ENCODE data around the gene STUB1. TPM values are rescaled to one million over a fixed set of nuclear protein-coding genes. Genes with fewer than 3 reads are reported as not detected.

Gene STUB1
- total and polyA plus RNA-seq, 2 of the 8 experiments (the other 6 are each of a cell fraction or from before 2014, with no cell fraction given), result 89.9 to 103 TPM

DNA sequence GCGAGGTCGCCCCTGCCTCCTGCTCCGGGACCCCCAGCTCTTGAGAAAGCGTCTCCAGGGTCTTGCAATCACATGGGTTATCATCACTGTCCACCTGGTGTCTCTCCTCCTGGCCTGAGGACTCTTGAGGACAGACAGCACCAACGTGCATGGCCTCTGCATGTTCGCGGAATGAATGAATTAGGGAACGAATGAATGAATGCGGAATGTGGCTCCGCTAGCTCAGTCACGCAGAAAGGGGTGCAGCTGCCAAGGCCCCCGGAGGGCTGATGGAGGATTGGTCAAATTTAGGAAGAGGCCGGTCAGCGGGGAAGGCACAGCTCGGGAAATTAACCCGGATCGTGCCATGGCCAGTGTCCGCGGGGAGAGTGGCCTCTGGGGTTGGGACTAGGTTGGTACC lies 22.1 kb downstream of the STUB1 start:
- Histone ChIP-seq H3K4me3 (ENCODE audit: extremely low read depth in 1 of 4, insufficient read depth in 2 of 4, low read depth in 3 of 4, low read length in 4 of 4) (no peak overlapping the region), H3K4ac (replicated peaks; ENCODE audit: insufficient read length, low read depth, low read length) (no peak overlapping the region), H3K56ac (replicated peaks; ENCODE audit: insufficient read length, low read depth, low read length) (no peak overlapping the region), H4K5ac (ENCODE audit: insufficient read length, low read depth, low read length) (no peak overlapping the region), H3K27ac (ENCODE audit: low read depth, low read length) (no peak overlapping the region), H3K9ac (replicated peaks in 1 of 4; ENCODE audit: extremely low read depth in 1 of 4, low read depth in 3 of 4, low read length in 3 of 4) (no peak overlapping the region), H3K4me1 (replicated peaks in 1 of 4; ENCODE audit: control insufficient read depth in 3 of 4, insufficient read depth in 4 of 4, low read length in 3 of 4) (peaks cover 0 to 8% (median 2%) of the 10 kb centered on the region in 4 experiments; a peak in 4 of 7 replicates), H4K91ac (replicated peaks; ENCODE audit: insufficient read length, low read length) (no peak overlapping the region), H3K36me3 (ENCODE audit: control insufficient read depth in 2 of 4, insufficient read depth in 4 of 4, low read length in 3 of 4) (no peaks in the 10 kb centered on the region), H2BK12ac (ENCODE audit: low read depth, low read length) (no peak overlapping the region), H3K23ac (ENCODE audit: insufficient read length) (no peak overlapping the region), H3K79me2 (ENCODE audit: control insufficient read depth in 1 of 2, insufficient read depth in 2 of 2, low read length in 2 of 2) (no peaks in the 10 kb centered on the region), H3K18ac (ENCODE audit: extremely low read depth, low read length) (no peak overlapping the region), H3K23me2 (ENCODE audit: low read depth, low read length) (peaks cover 12% of the 10 kb centered on the region; the same call in 1 of the 2 replicates), H3K9me3 (ENCODE audit: insufficient read depth in 2 of 2, low read depth in 1 of 2, low read length in 1 of 2) (no peaks in the 10 kb centered on the region), H2AFZ (ENCODE audit: low read length) (no peak overlapping the region), H3K4me2 (ENCODE audit: insufficient read depth in 1 of 2, low read depth in 2 of 2, low read length in 2 of 2) (no peak overlapping the region), H2AK5ac (ENCODE audit: low read depth, low read length) (no peak overlapping the region), H3K79me1 (ENCODE audit: low read depth, low read length) (no peaks in the 10 kb centered on the region), H4K8ac (ENCODE audit: extremely low read depth, insufficient read depth, low read length) (no peak overlapping the region), H3K14ac (ENCODE audit: insufficient read length) (no peak overlapping the region), H2BK20ac (ENCODE audit: low read length) (no peak overlapping the region), H4K20me1 (replicated peaks in 1 of 2; ENCODE audit: control insufficient read depth in 1 of 2, insufficient read depth in 2 of 2, low read length in 2 of 2) (peaks cover 8 to 27% of the 10 kb centered on the region in 2 experiments), H3K27me3 (replicated peaks in 1 of 4; ENCODE audit: control insufficient read depth in 3 of 4, extremely low read depth in 1 of 4, insufficient read depth in 3 of 4, low read length in 3 of 4) (peaks cover 57 to 84% (median 79%) of the 10 kb centered on the region in 4 experiments), H2BK120ac (replicated peaks; ENCODE audit: low read depth, low read length) (no peak overlapping the region), H2BK5ac (ENCODE audit: low read depth, low read length) (no peak overlapping the region), H2BK15ac (ENCODE audit: low read length) (no peak overlapping the region)
- WGBS, 2 experiments (ENCODE audit: extremely low coverage in 1 of 2, insufficient coverage in 1 of 2, insufficient read length in 1 of 2, insufficient replicate concordance in 2 of 2, low coverage in 1 of 2, low lambda C conversion rate in 2 of 2, missing lambda C conversion rate in 1 of 2), result 94% methylated on average over 19 of the region's 19 CpGs; no CpG with 5 or more reads in 1 of the 2 experiments
- CTCF ChIA-PET (ENCODE audit: partially characterized antibody), result interaction anchor here (0.7 to 33.4 kb wide), 7 partner anchors 10 to 83 kb away, joined by 3 to 977 read pairs (median 5); partner anchors contain the start of genes ANTKMT, CCDC78, CIAO3 and HAGHL
- TF ChIP-seq JUN (IDR thresholded peaks at IDR 0.05; ENCODE audit: low read depth, low read length) (no peak), CBX8 (IDR thresholded peaks at IDR 0.05; ENCODE audit: borderline replicate concordance, low read depth, low read length) (no peak), YY1 (IDR thresholded peaks at IDR 0.05; ENCODE audit: low read depth, low read length) (no peak), KDM5A (IDR thresholded peaks at IDR 0.05; ENCODE audit: low read length) (no peak), TAF7 (optimal IDR thresholded peaks at IDR 0.05; ENCODE audit: borderline replicate concordance, low read depth, low read length) (no peak)
- FAIRE-seq (no peak), DNase-seq (ENCODE audit: low read depth in 1 of 2, low spot score in 2 of 2) (no peak)
- POLR2A ChIA-PET (ENCODE audit: partially characterized antibody), result interaction anchor here (1.0 to 4.5 kb wide), 6 partner anchors 8 to 82 kb away, joined by 3 to 30 read pairs (median 5); partner anchors contain the start of genes ANTKMT, JMJD8 and WDR24
